Activated CD8-positive, alpha-beta T cell treated with anti-CD3 and anti-CD28 coated beads for 36 hours (primary cell): Measurements from ENCODE around the gene EMX1. TPM values are rescaled to one million over a fixed set of nuclear protein-coding genes. Genes with fewer than 3 reads are reported as not detected.

Experiments used
- ATAC-seq: fragments of 200-7000 bp; cut with Tn5 transposase; one replicate; pipeline ENCODE4 v1.10.0; 2021; ENCODE audit warnings: mild to moderate bottlenecking, moderate library complexity
- CTCF ChIA-PET: fragments of 350-600 bp; sonication (Branson Sonifier 250); formaldehyde crosslinking; loops from one replicate; lab custom pipeline; 2021; ENCODE audit warnings: antibody characterized with exemption; lab: Charles Lee
- POLR2A ChIA-PET: fragments of 350-600 bp; sonication (Branson Sonifier 250); formaldehyde crosslinking; loops from one replicate; lab custom pipeline; 2021; ENCODE audit warnings: antibody characterized with exemption; lab: Charles Lee
- DNase-seq: peaks from one replicate; pipeline ENCODE4 v3.0.0-alpha.2; 2020
- H3K27ac Mint-ChIP-seq: one replicate; pipeline ENCODE4 v1.8.0; 2021; ENCODE audit warnings: mild to moderate bottlenecking, mixed read lengths
- H3K27me3 Mint-ChIP-seq: one replicate; pipeline ENCODE4 v1.8.0; 2021; ENCODE audit warnings: mixed read lengths
- H3K36me3 Mint-ChIP-seq: one replicate; pipeline ENCODE4 v1.8.0; 2021; ENCODE audit warnings: low read depth, mixed read lengths
- H3K4me1 Mint-ChIP-seq: one replicate; pipeline ENCODE4 v1.8.0; 2021; ENCODE audit warnings: low read depth, mixed read lengths
- H3K4me3 Mint-ChIP-seq: one replicate; pipeline ENCODE4 v1.8.0; 2021; ENCODE audit warnings: mild to moderate bottlenecking, moderate library complexity, mixed read lengths
- H3K9me3 Mint-ChIP-seq: one replicate; pipeline ENCODE4 v1.8.0; 2021; ENCODE audit warnings: mixed read lengths
- intact Hi-C: fragments of 100-400 bp; cut with micrococcal nuclease; formaldehyde crosslinking; loops from one replicate; pipeline ENCODE4 v1.10.0; 2022
- total RNA-seq, 2 experiments: library from RNA; stranded (reverse); gene quantifications; one replicate each; pipeline ENCODE4 v1.2.3, GENCODE V29; 2021
- TF ChIP-seq, protein P1 (sequence below): fragments of 200-600 bp; IDR thresholded peaks from one replicate; pipeline ENCODE4 v1.8.0; 2022; ENCODE audit warnings: antibody characterized with exemption, mild to moderate bottlenecking

Gene EMX1
- total RNA-seq, 2 experiments from 2014 or later: not detected

DNA sequence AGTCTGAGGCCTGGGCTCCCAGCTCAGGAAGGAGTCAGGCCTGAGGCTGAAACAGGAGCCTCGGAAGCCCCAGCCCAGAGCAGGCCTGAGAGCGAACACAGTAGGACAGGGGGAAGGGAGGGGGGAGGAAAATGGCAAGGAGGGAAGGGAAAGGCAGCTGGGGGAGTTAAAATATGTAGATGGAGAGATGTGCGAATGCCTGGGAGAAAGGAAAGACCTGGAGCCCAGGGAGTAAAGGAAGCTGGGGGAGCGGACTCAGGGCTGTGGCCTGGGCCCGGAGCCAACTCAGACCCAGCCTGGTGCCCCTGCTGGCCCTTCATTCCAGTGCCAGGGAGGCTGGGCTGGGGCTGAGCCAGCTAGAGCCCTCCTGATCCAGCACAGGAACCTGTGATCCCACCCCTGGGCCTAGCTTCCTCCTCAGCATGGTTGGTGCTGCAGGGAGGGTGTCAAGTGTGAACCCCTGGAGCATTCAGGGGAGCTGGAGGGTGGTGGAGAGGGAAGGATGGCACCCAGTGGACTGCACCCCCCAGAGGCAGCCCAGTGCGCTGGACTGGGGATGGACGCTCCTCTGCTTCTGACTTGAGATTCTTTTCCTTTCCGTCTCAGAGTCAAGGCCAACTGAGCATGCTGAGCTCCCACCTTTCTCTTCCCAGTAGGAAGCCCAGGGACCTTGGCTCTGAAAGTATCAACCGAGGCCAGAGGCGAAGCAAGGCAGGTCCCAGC is 46.3 kb downstream of the EMX1 start:
- TF ChIP-seq, protein P1, sequence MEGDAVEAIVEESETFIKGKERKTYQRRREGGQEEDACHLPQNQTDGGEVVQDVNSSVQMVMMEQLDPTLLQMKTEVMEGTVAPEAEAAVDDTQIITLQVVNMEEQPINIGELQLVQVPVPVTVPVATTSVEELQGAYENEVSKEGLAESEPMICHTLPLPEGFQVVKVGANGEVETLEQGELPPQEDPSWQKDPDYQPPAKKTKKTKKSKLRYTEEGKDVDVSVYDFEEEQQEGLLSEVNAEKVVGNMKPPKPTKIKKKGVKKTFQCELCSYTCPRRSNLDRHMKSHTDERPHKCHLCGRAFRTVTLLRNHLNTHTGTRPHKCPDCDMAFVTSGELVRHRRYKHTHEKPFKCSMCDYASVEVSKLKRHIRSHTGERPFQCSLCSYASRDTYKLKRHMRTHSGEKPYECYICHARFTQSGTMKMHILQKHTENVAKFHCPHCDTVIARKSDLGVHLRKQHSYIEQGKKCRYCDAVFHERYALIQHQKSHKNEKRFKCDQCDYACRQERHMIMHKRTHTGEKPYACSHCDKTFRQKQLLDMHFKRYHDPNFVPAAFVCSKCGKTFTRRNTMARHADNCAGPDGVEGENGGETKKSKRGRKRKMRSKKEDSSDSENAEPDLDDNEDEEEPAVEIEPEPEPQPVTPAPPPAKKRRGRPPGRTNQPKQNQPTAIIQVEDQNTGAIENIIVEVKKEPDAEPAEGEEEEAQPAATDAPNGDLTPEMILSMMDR: no peak
- DNase-seq (no peak), ATAC-seq (no peak)
- intact Hi-C loops: no loop called here
- H3K4me1 Mint-ChIP-seq: no peaks in the 10 kb centered on the region
- CTCF ChIA-PET: no interaction called here
- H3K4me3 Mint-ChIP-seq: no peak overlapping the region
- no peaks in the 10 kb centered on the region for H3K36me3 Mint-ChIP-seq
- H3K27ac Mint-ChIP-seq: no peak overlapping the region
- POLR2A ChIA-PET: interaction anchor here (1.1 to 1.4 kb wide), 2 partner anchors 9 to 12 kb away, joined by 3 read pairs; no protein-coding TSS in a partner anchor
- no peaks in the 10 kb centered on the region for H3K27me3 Mint-ChIP-seq
- H3K9me3 Mint-ChIP-seq: no peaks in the 10 kb centered on the region

GRCh38 chr2:72964146-72964525 is 46.8 kb downstream of the EMX1 start:
- Mint-ChIP-seq H3K9me3 (no peaks in the 10 kb centered on the region), H3K27ac (no peak overlapping the region), H3K4me3 (no peak overlapping the region), H3K36me3 (no peaks in the 10 kb centered on the region), H3K27me3 (no peaks in the 10 kb centered on the region), H3K4me1 (no peaks in the 10 kb centered on the region)
- ChIA-PET CTCF (no interaction called here), POLR2A (interaction anchor here (1.1 to 1.4 kb wide), 2 partner anchors 10 to 12 kb away, joined by 3 read pairs; no protein-coding TSS in a partner anchor)
- intact Hi-C loops: no loop called here
- ATAC-seq (no peak), DNase-seq (no peak)
- TF ChIP-seq, protein P1: no peak

GRCh38 chr2:72965016-72965415 is 47.7 kb downstream of the EMX1 start:
- Mint-ChIP-seq H3K9me3 (no peaks in the 10 kb centered on the region), H3K27me3 (no peaks in the 10 kb centered on the region), H3K4me3 (no peak overlapping the region), H3K27ac (no peak overlapping the region), H3K36me3 (no peaks in the 10 kb centered on the region), H3K4me1 (no peaks in the 10 kb centered on the region)
- ATAC-seq: no peak
- TF ChIP-seq, protein P1: no peak
- intact Hi-C loops: no loop called here
- ChIA-PET POLR2A (no interaction called here), CTCF (no interaction called here)
- DNase-seq: no peak

GRCh38 chr2:72965770-72966450 is 48.6 kb downstream of the EMX1 start:
- DNase-seq: no peak
- Mint-ChIP-seq H3K4me1 (no peaks in the 10 kb centered on the region), H3K36me3 (no peaks in the 10 kb centered on the region), H3K4me3 (no peak overlapping the region), H3K9me3 (no peaks in the 10 kb centered on the region), H3K27me3 (no peaks in the 10 kb centered on the region), H3K27ac (no peak overlapping the region)
- intact Hi-C loops: no loop called here
- no peak for ATAC-seq
- CTCF ChIA-PET: no interaction called here
- POLR2A ChIA-PET: no interaction called here
- TF ChIP-seq, protein P1: no peak

DNA sequence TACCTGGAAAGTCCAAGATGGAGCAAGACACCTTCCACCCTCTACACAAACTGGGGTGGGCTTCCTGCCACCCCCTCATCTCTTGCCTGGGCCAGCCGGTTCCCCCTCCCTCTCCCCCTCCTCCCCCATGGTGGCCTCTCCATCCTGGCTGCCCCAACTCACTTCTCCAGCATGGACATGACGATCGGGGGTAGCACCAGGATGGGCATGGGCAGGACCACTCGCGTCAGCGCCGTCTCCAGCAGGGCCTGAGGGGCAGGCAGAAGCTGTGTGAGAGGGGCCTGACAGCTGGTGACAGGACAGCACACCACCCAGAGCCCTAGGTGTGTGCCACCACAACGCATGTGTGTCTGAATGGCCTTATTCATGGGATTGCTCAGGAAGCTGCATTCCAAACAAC is 51.0 kb downstream of the EMX1 start:
- intact Hi-C loops: no loop called here
- Mint-ChIP-seq H3K9me3 (no peaks in the 10 kb centered on the region), H3K4me1 (no peaks in the 10 kb centered on the region), H3K27me3 (no peaks in the 10 kb centered on the region), H3K4me3 (no peak overlapping the region), H3K36me3 (no peaks in the 10 kb centered on the region), H3K27ac (no peak overlapping the region)
- POLR2A ChIA-PET: no interaction called here
- TF ChIP-seq, protein P1: no peak
- DNase-seq: no peak
- no peak for ATAC-seq
- CTCF ChIA-PET: no interaction called here
